Skeletal muscle tissue (tissue), 4 donors: ENCODE measurements around the gene SIM1. TPM values are rescaled to one million over a fixed set of nuclear protein-coding genes. Genes with fewer than 3 reads are reported as not detected.

Source experiments
- H3K27ac ChIP-seq: one replicate; pipeline ENCODE4 v1.7.0; 2013; ENCODE audit warnings: mild to moderate bottlenecking, low read depth, low read length, inconsistent platforms
- H3K27me3 ChIP-seq, 3 donors: one replicate each; pipeline ENCODE4 v1.7.0; 2013; ENCODE audit warnings: low read length in 3 of 3; ENCODE audit not compliant: control insufficient read depth in 3 of 3, insufficient read depth in 3 of 3
- H3K36me3 ChIP-seq, 3 donors: one replicate each; pipeline ENCODE4 v1.7.0; 2013; ENCODE audit warnings: low read length in 3 of 3; ENCODE audit not compliant: control insufficient read depth in 3 of 3, insufficient read depth in 3 of 3
- H3K4me1 ChIP-seq, 3 donors: one replicate each; pipeline ENCODE4 v1.7.0; 2013; ENCODE audit warnings: low read length in 3 of 3, mild to moderate bottlenecking in 3 of 3; ENCODE audit not compliant: control insufficient read depth in 3 of 3, insufficient read depth in 3 of 3
- H3K4me3 ChIP-seq, 3 donors: one replicate each; pipeline ENCODE4 v1.7.0; 2013; ENCODE audit warnings: low read length in 3 of 3
- H3K9ac ChIP-seq, 3 donors: one replicate each; pipeline ENCODE4 v1.7.0; 2013; ENCODE audit warnings: low read length in 3 of 3, mild to moderate bottlenecking in 3 of 3, moderate library complexity in 2 of 3, low read depth in 1 of 3
- H3K9me3 ChIP-seq, 3 donors: one replicate each; pipeline ENCODE4 v1.7.0; 2013; ENCODE audit warnings: low read length in 3 of 3; ENCODE audit not compliant: control insufficient read depth in 3 of 3
- total RNA-seq: library from RNA; depleted of rRNA; stranded (reverse); fragments of >200 nt; gene quantifications from one replicate; pipeline ENCODE4 v1.2.3, GENCODE V29; 2014
- donor health status: Osteomylitis.

SIM1 gene
- total RNA-seq, 1 donor from 2014 or later, result 1.6 TPM

GRCh38 chr6:100462706-100463629 is 1.8 kb downstream of the SIM1 start:
- Histone ChIP-seq H3K9ac (peak overlapping the region; percentile 75 to 95 (median 87)), H3K36me3 (no peaks in the 10 kb centered on the region), H3K4me1 (peaks cover 0 to 12% (median 2%) of the 10 kb centered on the region in 3 donors), H3K27ac (peak overlapping the region; percentile 92), H3K9me3 (no peaks in the 10 kb centered on the region), H3K4me3 (peak overlapping the region; percentile 67 to 87 (median 84)), H3K27me3 (peaks cover 45 to 81% (median 72%) of the 10 kb centered on the region in 3 donors)

- no peaks in the 10 kb centered on the region for H3K9me3 ChIP-seq
Observed at GRCh38 chr6:100461917-100462705, 2.6 kb downstream of the SIM1 start.

GRCh38 chr6:100461278-100461916 is 3.3 kb downstream of the SIM1 start:
- Histone ChIP-seq H3K4me1 (peaks cover 0 to 20% (median 2%) of the 10 kb centered on the region in 3 donors), H3K27ac (peak overlapping the region; percentile 92), H3K36me3 (peaks cover 0 to 2% (median 0%) of the 10 kb centered on the region in 3 donors), H3K9me3 (no peaks in the 10 kb centered on the region), H3K4me3 (peak overlapping the region; percentile 69 to 87 (median 84)), H3K27me3 (peaks cover 41 to 80% (median 70%) of the 10 kb centered on the region in 3 donors), H3K9ac (peak overlapping the region; percentile 77 to 95 (median 82))

More at GRCh38 chr6:100461917-100462705, 2.6 kb downstream of the SIM1 start:
- Histone ChIP-seq H3K27me3 (peaks cover 47 to 80% (median 72%) of the 10 kb centered on the region in 3 donors), H3K9ac (peak overlapping the region in 2 of 3 donors; percentile 87 to 95), H3K4me1 (peaks cover 0 to 20% (median 2%) of the 10 kb centered on the region in 3 donors), H3K27ac (peak overlapping the region; percentile 92), H3K4me3 (peak overlapping the region in 2 of 3 donors; percentile 84 to 87), H3K36me3 (peaks cover 0 to 2% (median 0%) of the 10 kb centered on the region in 3 donors)

GRCh38 chr6:100460650-100461204 is 4.0 kb downstream of the SIM1 start:
- Histone ChIP-seq H3K36me3 (peaks cover 0 to 2% (median 0%) of the 10 kb centered on the region in 3 donors), H3K27ac (peak overlapping the region; percentile 92), H3K4me1 (peaks cover 0 to 20% (median 2%) of the 10 kb centered on the region in 3 donors), H3K9me3 (no peaks in the 10 kb centered on the region), H3K4me3 (peak overlapping the region; percentile 69 to 87 (median 84)), H3K27me3 (peaks cover 39 to 80% (median 71%) of the 10 kb centered on the region in 3 donors), H3K9ac (peak overlapping the region; percentile 77 to 95 (median 82))

- H3K27me3 ChIP-seq, result peaks cover 40 to 80% (median 72%) of the 10 kb centered on the region in 3 donors
- peak overlapping the region; percentile 92 for H3K27ac ChIP-seq
- H3K9me3 ChIP-seq, result no peaks in the 10 kb centered on the region
- H3K36me3 ChIP-seq, result peaks cover 0 to 2% (median 0%) of the 10 kb centered on the region in 3 donors
- peak overlapping the region in 1 of 3 donors; percentile 13 for H3K4me3 ChIP-seq
- H3K9ac ChIP-seq, result peak overlapping the region in 1 of 3 donors; percentile 95
- peaks cover 0 to 23% (median 2%) of the 10 kb centered on the region in 3 donors for H3K4me1 ChIP-seq
Observed at GRCh38 chr6:100459592-100460184, 5.0 kb downstream of the SIM1 start.

GRCh38 chr6:100458841-100459591 is 5.7 kb downstream of the SIM1 start:
- Histone ChIP-seq H3K9ac (peak overlapping the region in 1 of 3 donors; percentile 95), H3K4me3 (peak overlapping the region in 1 of 3 donors; percentile 72), H3K4me1 (peaks cover 0 to 23% (median 2%) of the 10 kb centered on the region in 3 donors), H3K27me3 (peaks cover 38 to 78% (median 71%) of the 10 kb centered on the region in 3 donors), H3K9me3 (no peaks in the 10 kb centered on the region), H3K36me3 (peaks cover 0 to 2% (median 0%) of the 10 kb centered on the region in 3 donors), H3K27ac (peak overlapping the region; percentile 92)

- H3K4me3 ChIP-seq, result peak overlapping the region in 1 of 3 donors; percentile 72
- peaks cover 44 to 74% (median 69%) of the 10 kb centered on the region in 3 donors for H3K27me3 ChIP-seq
- peak overlapping the region; percentile 92 for H3K27ac ChIP-seq
Observed at GRCh38 chr6:100457311-100457990, 7.3 kb downstream of the SIM1 start.

GRCh38 chr6:100456908-100457235 is 7.8 kb downstream of the SIM1 start:
- Histone ChIP-seq H3K27ac (peak overlapping the region; percentile 92), H3K4me1 (peaks cover 0 to 33% (median 2%) of the 10 kb centered on the region in 3 donors), H3K4me3 (peak overlapping the region in 1 of 3 donors; percentile 68), H3K36me3 (peaks cover 0 to 2% (median 0%) of the 10 kb centered on the region in 3 donors), H3K9me3 (no peaks in the 10 kb centered on the region), H3K27me3 (peaks cover 44 to 69% (median 69%) of the 10 kb centered on the region in 3 donors), H3K9ac (peak overlapping the region in 1 of 3 donors; percentile 95)

More at GRCh38 chr6:100457311-100457990, 7.3 kb downstream of the SIM1 start:
- Histone ChIP-seq H3K36me3 (peaks cover 0 to 2% (median 0%) of the 10 kb centered on the region in 3 donors), H3K9ac (peak overlapping the region in 1 of 3 donors; percentile 95), H3K4me1 (peaks cover 0 to 33% (median 2%) of the 10 kb centered on the region in 3 donors), H3K9me3 (no peaks in the 10 kb centered on the region)
